ENCODE results near the gene GSTM3.
"Not testable (repeated sequence)": the region's sequence is repeated elsewhere in the genome, so short reads cannot be mapped to it uniquely, and the experiment has no call there.

Gene GSTM3

GRCh38 chr1:109726728-109727373, 14.0 kb downstream of the GSTM3 start:
- no peak for DNase-seq (ENCODE audit: low read depth in 2 of 2)

DNA sequence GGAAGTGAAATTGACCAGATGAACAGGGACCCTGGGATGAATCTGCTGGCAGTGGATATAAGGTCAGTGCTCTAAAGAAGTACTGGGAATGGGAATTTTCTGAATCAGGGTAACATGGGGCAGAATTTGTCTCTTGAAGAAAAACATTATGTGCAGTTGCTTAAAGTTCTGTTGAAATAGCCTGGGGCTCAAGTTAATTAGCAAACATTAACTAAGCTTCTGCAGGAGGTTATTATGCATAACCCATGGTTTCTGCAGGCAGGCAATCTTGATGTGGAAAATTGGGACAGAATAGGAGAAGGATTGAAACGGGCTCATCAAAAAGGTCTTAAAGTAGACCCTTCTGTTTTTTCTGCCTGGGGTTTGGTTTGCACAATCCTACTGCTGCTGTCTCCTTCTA, 14.8 kb downstream of the GSTM3 start:
- DNase-seq (ENCODE audit: low read depth in 2 of 2): no peak

GRCh38 chr1:109725510-109725909, 15.3 kb downstream of the GSTM3 start:
- DNase-seq (ENCODE audit: low read depth in 2 of 2): no peak

DNA sequence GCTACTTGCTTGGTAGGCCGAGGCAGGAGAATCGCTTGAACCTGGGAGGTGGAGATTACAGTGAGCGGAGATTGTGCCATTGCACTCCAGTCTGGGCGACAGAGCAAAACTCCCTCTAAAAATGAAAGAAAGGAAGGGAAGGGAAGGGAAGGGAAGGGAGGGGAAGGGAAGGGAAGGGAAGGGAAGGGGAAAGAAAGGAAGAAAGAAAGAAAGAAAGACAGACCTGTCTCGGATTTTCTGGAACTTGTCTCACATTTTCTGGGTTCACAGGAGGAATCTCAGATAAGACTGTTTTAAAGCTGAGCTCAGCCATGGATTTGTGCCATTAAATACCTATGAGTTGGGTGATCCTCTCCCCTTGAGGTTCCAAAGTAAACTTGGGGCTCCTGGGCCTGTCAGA, 15.9 kb downstream of the GSTM3 start:
- DNase-seq (ENCODE audit: low read depth in 2 of 2): no peak

GRCh38 chr1:109722908-109723691, 17.7 kb downstream of the GSTM3 start:
- no peak for DNase-seq (ENCODE audit: low read depth in 2 of 2)

GRCh38 chr1:109721971-109722370, 18.9 kb downstream of the GSTM3 start:
- no peak for DNase-seq (ENCODE audit: low read depth in 2 of 2)

DNA sequence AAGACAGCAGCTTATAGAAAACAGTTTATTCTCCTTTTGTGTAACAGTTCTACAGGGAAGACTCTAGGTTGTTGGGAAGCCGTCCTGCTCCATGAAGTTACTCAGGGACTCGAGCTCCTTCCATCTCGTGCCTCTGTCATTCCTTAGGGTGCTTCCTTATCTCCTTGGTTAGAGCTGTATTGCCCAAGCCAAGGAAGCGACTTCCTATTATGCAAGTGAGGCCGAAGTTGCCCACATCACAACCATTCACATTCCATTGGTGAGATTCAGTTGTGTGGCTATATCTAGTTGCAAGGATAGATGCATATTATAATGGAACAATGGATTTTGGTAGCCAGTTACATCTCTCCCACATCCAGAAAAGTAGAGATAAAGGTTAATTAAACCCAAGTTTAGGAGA, 19.8 kb downstream of the GSTM3 start:
- DNase-seq (ENCODE audit: low read depth in 2 of 2): no peak

DNA sequence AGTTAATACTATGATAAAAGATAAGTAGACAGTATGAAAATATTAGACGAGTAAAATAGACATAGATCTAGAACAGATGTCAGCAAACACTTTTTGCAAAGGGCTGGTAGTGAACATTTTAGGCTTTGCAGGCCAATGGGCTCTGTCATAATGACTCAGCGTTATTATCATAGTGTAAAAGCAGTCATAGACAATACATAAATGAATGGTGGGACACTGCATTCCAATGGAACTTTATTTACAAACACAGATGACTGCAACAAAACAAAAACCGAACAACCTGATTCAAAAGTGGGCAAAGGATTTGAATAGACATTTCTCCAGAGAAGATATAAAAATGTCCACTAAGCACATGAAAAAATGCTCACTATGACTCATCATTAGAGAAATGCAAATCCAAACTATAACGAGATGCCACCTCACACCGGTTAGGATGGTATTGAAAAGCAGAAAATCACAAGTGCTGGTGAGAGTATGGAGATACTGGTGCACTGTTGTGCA, 21.5 kb downstream of the GSTM3 start:
- peak in 1 of 2 experiments; percentile 18 for DNase-seq (ENCODE audit: low read depth in 2 of 2)

DNA sequence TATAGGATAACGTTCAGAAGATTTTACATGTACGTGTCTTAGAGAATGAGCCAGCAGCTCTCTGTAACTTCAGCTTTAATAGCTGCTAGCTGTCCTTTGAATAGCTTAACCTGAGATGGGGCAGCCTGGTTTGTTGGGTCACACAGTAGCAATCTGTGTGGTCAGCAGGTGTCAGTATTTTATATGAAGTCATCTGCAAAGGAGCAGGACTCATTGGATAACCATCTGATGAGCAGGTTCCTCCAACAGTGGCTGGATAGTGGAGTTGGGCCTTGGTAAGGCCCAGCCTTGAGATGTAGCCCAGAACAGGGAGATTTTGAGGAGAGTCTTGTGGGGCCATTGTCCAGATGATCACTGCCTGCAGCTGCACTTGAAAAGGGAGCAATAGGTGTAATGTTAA, 22.3 kb downstream of the GSTM3 start:
- DNase-seq (ENCODE audit: low read depth in 2 of 2): no peak

- DNase-seq (ENCODE audit: low read depth in 2 of 2): no peak
Observed at GRCh38 chr1:109717729-109718128, 23.1 kb downstream of the GSTM3 start.

GRCh38 chr1:109716570-109717090, 24.2 kb downstream of the GSTM3 start:
- no peak for DNase-seq (ENCODE audit: low read depth in 2 of 2)

DNA sequence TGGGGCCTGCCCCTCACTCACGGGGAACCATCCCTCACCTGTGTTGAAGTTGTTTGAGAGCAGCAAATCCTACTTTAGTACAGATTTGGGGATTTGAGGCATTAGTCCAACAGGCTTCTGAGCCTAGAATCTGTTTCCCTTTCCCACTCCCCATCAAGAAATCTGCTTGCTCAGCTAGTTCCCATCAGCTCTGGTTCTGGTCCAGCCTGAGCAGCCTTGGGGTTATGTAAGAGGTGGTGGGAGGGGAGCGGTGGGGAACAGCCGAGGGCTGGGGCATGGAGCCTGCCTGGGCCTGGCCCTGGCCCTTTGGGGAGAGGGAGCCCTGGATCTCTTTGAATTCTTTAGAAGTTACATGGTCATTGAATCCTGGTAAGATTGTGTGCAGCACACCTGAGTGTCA, 24.7 kb downstream of the GSTM3 start:
- DNase-seq (ENCODE audit: low read depth in 2 of 2): no peak

- DNase-seq (ENCODE audit: low read depth in 2 of 2): no peak
Observed at GRCh38 chr1:109714661-109715372, 26.0 kb downstream of the GSTM3 start.

- DNase-seq (ENCODE audit: low read depth in 2 of 2): no peak
Observed at GRCh38 chr1:109713636-109714035, 27.2 kb downstream of the GSTM3 start.

DNA sequence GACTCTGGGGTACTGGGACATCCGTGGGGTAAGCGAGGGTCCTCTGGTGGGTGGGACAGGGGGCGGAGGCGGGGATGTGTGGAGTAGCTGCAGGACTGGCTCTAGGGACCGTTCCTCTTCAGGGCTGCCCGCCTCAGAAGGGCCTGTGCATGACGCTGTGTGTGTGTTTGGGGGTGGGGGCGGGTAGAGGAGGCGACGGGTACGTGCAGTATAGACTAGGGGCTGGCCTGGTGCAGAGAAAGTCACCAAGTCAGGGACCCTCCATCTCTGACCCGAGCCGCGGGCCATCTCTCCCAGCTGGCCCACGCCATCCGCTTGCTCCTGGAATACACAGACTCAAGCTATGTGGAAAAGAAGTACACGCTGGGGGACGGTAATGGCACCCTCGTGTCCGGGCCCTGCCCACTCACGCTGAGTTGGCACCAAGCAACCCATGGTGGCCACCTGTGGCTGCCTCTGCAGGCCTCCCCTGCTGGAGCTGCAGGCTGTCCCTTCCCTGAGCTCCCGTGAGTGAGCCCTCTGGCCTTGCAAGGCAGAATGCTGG, 28.4 kb downstream of the GSTM3 start:
- no peak for DNase-seq (ENCODE audit: low read depth in 2 of 2)

DNA sequence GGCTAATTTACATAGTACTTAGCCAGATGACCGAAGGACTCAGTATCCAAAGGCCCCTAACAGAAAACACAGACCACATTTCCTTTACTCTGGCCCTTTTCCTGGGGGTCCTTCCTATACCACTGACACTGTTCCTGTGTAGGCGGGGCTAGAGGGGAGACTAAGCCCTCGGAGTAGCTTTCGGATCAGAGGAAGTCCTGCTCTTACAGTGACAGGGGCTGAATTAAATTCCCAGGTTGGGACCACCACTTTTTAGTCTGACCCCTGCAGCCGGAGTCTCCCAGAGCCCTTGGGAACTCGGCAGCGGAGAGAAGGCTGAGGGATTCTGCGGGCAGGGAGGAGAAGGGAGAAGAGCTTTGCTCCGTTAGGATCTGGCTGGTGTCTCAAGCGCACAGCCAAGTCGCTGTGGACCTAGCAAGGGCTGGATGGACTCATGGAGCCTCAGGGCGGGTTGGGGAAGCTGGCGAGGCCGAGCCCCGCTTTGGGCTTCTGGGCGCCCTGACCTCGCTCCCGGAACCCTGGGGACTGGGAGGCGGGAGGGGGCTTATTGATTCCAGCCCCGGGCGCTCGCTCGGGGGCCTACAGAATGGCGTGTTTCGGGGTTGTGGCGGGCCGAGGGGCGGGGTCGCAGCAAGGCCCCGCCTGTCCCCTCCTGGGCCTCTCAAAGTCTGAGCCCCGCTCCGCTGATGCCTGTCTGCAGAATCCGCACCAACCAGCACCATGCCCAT, 29.1 kb downstream of the GSTM3 start, which contains the start of gene GSTM5:
TSS of gene GSTM5 (plus strand) at position 659 of the 728 bp plus-strand sequence. CDS start at position 721, 62 bp downstream.
- not testable (repeated sequence) for DNase-seq (ENCODE audit: low read depth in 2 of 2)

DNA sequence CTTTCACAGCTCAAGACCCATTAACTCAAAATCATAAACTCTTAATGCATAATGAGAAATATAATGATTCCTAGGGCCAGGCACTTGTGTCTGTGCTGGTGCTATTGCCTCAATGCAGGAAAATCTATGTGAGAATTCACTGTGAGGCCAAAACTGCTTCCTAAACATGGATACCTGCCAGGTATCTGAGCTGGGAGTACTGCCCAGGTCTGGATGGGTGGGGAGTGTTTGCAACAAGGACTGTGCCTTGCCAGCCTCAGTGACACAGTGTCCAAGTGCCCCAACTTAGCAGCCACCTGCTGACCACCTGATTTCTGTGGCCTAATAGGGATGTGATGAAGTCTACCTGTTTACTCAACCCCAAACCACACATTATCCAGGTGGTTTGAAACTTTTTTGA, 31.0 kb downstream of the GSTM3 start:
- not testable (repeated sequence) for DNase-seq (ENCODE audit: low read depth in 2 of 2)

DNA sequence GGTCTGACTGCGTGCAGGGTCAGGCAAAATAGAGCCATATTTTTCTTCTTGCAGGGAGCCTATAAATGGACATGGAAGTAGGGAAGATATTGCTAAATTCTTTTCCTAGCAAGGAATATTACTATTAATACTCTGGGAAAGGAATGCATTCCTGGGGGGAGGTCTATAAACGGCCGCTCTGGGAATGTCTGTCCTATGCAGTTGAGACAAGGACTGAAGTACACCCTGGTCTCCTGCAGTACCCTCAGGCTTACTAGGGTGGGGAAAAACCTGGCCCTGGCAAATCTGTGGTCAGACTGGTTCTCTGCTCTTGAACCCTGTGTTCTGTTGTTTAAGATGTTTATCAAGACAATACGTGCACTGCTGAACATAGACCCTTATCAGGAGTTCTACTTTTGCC, 31.9 kb downstream of the GSTM3 start:
- DNase-seq (ENCODE audit: low read depth in 2 of 2): not testable (repeated sequence)

DNA sequence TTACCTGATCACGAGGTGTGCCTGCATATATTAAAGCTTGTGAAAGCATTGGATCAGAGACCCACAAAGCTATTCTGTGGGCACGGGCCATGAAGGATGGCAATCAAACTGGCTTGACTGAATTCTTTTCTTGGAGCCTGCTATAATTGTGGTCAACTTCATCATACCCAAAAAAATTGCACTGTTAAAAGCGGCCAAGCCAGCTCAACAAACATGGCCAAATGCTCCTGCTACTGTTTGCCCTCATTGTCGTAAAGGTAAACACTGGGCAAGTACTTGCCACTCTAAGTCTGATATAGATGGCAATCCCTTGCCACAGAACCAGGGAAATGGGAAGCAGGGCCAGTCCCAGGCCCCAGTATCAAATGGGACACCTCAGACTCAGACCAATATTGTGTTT, 35.4 kb downstream of the GSTM3 start:
- no peak for DNase-seq (ENCODE audit: low read depth in 2 of 2)

GRCh38 chr1:109704173-109704572, 36.7 kb downstream of the GSTM3 start:
- no peak for DNase-seq (ENCODE audit: low read depth in 2 of 2)

DNA sequence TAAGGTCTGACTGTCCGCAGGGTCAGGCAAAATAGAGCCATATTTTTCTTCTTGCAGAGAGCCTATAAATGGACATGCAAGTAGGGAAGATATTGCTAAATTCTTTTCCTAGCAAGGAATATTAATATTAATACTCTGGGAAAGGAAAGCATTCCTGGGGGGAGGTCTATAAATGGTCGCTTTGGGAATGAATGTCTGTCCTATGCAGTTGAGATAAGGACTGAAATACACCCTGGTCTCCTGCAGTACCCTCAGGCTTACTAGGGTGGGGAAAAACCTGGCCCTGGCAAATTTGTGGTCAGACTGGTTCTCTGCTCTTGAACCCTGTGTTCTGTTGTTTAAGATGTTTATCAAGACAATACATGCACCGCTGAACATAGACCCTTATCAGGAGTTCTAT, 37.9 kb downstream of the GSTM3 start:
- DNase-seq (ENCODE audit: low read depth in 2 of 2): not testable (repeated sequence)

Data from fibroblast of skin of left quadriceps (primary cell).